GM12878 (cell line): Measurements from ENCODE around the gene HIVEP1. TPM values are rescaled to one million over a fixed set of nuclear protein-coding genes. Genes with fewer than 3 reads are reported as not detected.
A peak's percentile ranks its signal among the peaks of the same experiment; 100 is the strongest.

Source experiments
- ATAC-seq: fragments of 200-7000 bp; cut with Tn5 transposase; 3 replicates; pipeline ENCODE4 v1.9.1; 2020; ENCODE audit warnings: mild to moderate bottlenecking, moderate library complexity
- BruUV-seq: library from RNA; stranded (reverse); fragments of 400-500 nt; replicated peaks from 2 replicates; lab custom pipeline; 2021; lab: Mats Ljungman, UMichigan
- CTCF ChIA-PET: fragments of 300-600 bp; sonication (Branson Sonifier 250); formaldehyde crosslinking; extraction: SDS; loops from one replicate; lab custom pipeline; 2021; ENCODE audit warnings: inconsistent platforms; lab: Yijun Ruan, JAX
- POLR2A ChIA-PET: fragments of 350-600 bp; formaldehyde crosslinking; extraction: SDS; loops from one replicate; lab custom pipeline; 2021; ENCODE audit warnings: inconsistent platforms; lab: Charles Lee
- RAD21 ChIA-PET: fragments of 300-600 bp; sonication (Branson Sonifier 250); formaldehyde crosslinking; loops from one replicate; lab custom pipeline; 2023; ENCODE audit warnings: antibody characterized with exemption; ENCODE audit not compliant: unreplicated experiment; lab: Charles Lee
- SMC1A ChIA-PET: fragments of 300-600 bp; sonication (Branson Sonifier 250); formaldehyde crosslinking; loops from one replicate; lab custom pipeline; 2023; ENCODE audit not compliant: unreplicated experiment, uncharacterized antibody; lab: Charles Lee
- DNase-seq: peaks from one replicate; pipeline ENCODE4 v3.0.0-alpha.2; 2011; ENCODE audit warnings: low read depth, low spot score
- FAIRE-seq: peaks from 3 replicates; lab custom pipeline; 2011; peaks lifted over from hg19 to GRCh38; lab: Jason Lieb, UNC
- H2AFZ ChIP-seq: 2 replicates; pipeline ENCODE4 v1.6.0; 2011; ENCODE audit warnings: low read depth, low read length, control low read depth; ENCODE audit not compliant: control insufficient read depth
- H3K27ac ChIP-seq: 2 replicates; pipeline ENCODE4 v1.5.1; 2011; ENCODE audit warnings: control low read depth; ENCODE audit not compliant: control insufficient read depth, insufficient read depth
- H3K27me3 ChIP-seq, 2 experiments: replicated peaks in 1 of 2; 2 replicates each; pipeline versions ENCODE4 v1.6.0 to v1.6.1; 2011; ENCODE audit warnings: low read length in 1 of 2; ENCODE audit not compliant: control insufficient read depth in 2 of 2, insufficient read depth in 2 of 2
- H3K36me3 ChIP-seq, 2 experiments: 2 replicates each; pipeline ENCODE4 v1.5.1; 2011; ENCODE audit warnings: low read length in 1 of 2; ENCODE audit not compliant: control insufficient read depth in 2 of 2, insufficient read depth in 2 of 2
- H3K4me1 ChIP-seq: 2 replicates; pipeline ENCODE4 v1.6.1; 2011; ENCODE audit warnings: mild to moderate bottlenecking, low read length, moderate library complexity, mixed read lengths; ENCODE audit not compliant: control insufficient read depth, insufficient read depth
- H3K4me2 ChIP-seq: 2 replicates; pipeline ENCODE4 v1.6.0; 2011; ENCODE audit warnings: control low read depth; ENCODE audit not compliant: control insufficient read depth, insufficient read depth
- H3K4me3 ChIP-seq: fragments of 200-600 bp; sonication (generic); 2 replicates; pipeline ENCODE4 v1.5.1; 2016
- H3K79me2 ChIP-seq: 2 replicates; pipeline ENCODE4 v1.6.0; 2011; ENCODE audit warnings: low read length; ENCODE audit not compliant: control insufficient read depth, insufficient read depth
- H3K9ac ChIP-seq: 2 replicates; pipeline ENCODE4 v1.8.0; 2011; ENCODE audit warnings: low read length, control low read depth, mixed read lengths; ENCODE audit not compliant: control insufficient read depth, insufficient read depth
- H3K9me3 ChIP-seq: replicated peaks from 3 replicates; pipeline ENCODE4 v1.5.1; 2011; ENCODE audit warnings: mild to moderate bottlenecking, low read length; ENCODE audit not compliant: control insufficient read depth, insufficient read depth
- H4K20me1 ChIP-seq: 2 replicates; pipeline ENCODE4 v1.6.0; 2011; ENCODE audit not compliant: control insufficient read depth, insufficient read depth
- BCL11A ChIP-seq: IDR thresholded peaks from 2 replicates; pipeline ENCODE4 v1.6.1; 2011; ENCODE audit warnings: low read depth, low read length
- BMI1 ChIP-seq: fragments of 450-650 bp; IDR thresholded peaks from 2 replicates; pipeline ENCODE4 v1.6.1; 2016; ENCODE audit warnings: mild to moderate bottlenecking, moderate library complexity, borderline replicate concordance
- CEBPB ChIP-seq, 2 experiments: fragments of 150-350 bp in 1 of 2; IDR thresholded peaks; 2 replicates each; pipeline ENCODE4 v1.6.1; 2012 to 2014; ENCODE audit warnings: low read depth in 2 of 2, low read length in 2 of 2, borderline replicate concordance in 1 of 2, inconsistent platforms in 1 of 2
- EGR1 ChIP-seq, 2 experiments: IDR thresholded peaks; 1 replicate in 1 of 2; 2 replicates in 1 of 2; pipeline ENCODE4 v1.6.1; 2011 to 2012; ENCODE audit warnings: low read depth in 2 of 2, low read length in 2 of 2, borderline replicate concordance in 1 of 2, mild to moderate bottlenecking in 1 of 2, moderate library complexity in 1 of 2
- FOXK2 ChIP-seq: fragments of 450-650 bp; IDR thresholded peaks from 2 replicates; pipeline ENCODE4 v1.6.1; 2017; ENCODE audit warnings: mild to moderate bottlenecking, moderate library complexity
- IRF3 ChIP-seq: fragments of 450-650 bp; IDR thresholded peaks from 2 replicates; pipeline ENCODE4 v1.6.1; 2014; ENCODE audit warnings: mild to moderate bottlenecking
- JUNB ChIP-seq: IDR thresholded peaks from 2 replicates; pipeline ENCODE4 v1.6.1; 2016; ENCODE audit warnings: antibody characterized with exemption, mild to moderate bottlenecking
- NFIC ChIP-seq: IDR thresholded peaks from 2 replicates; pipeline ENCODE4 v1.6.1; 2012; ENCODE audit warnings: low read depth, mild to moderate bottlenecking, inconsistent platforms, low read length, moderate library complexity
- NFYB ChIP-seq: IDR thresholded peaks from 2 replicates; pipeline ENCODE4 v1.6.1; 2011; ENCODE audit warnings: low read depth, mild to moderate bottlenecking, low read length, improper control_type of control experiment, moderate library complexity; ENCODE audit not compliant: insufficient read depth
- PKNOX1 ChIP-seq: fragments of 450-650 bp; IDR thresholded peaks from 2 replicates; pipeline ENCODE4 v1.6.1; 2016; ENCODE audit warnings: mild to moderate bottlenecking
- RAD21 ChIP-seq: IDR thresholded peaks from 2 replicates; pipeline ENCODE4 v1.6.1; 2011; ENCODE audit warnings: mild to moderate bottlenecking, low read depth, low read length, moderate library complexity; ENCODE audit not compliant: insufficient read depth
- RAD51 ChIP-seq: fragments of 450-650 bp; IDR thresholded peaks from 2 replicates; pipeline ENCODE4 v1.6.1; 2016; ENCODE audit warnings: moderate library complexity, mild to moderate bottlenecking, inconsistent platforms
- SREBF2 ChIP-seq: IDR thresholded peaks from 2 replicates; pipeline ENCODE4 v1.6.1; 2012; ENCODE audit warnings: mild to moderate bottlenecking, low read length
- STAT1 ChIP-seq: fragments of 450-650 bp; conservative IDR thresholded peaks from 2 replicates; pipeline ENCODE4 v1.6.1; 2014; ENCODE audit warnings: antibody characterized with exemption, mild to moderate bottlenecking
- TARDBP ChIP-seq: IDR thresholded peaks from 2 replicates; pipeline ENCODE4 v1.6.1; 2016; ENCODE audit warnings: borderline replicate concordance
- ZNF217 ChIP-seq: fragments of 450-650 bp; IDR thresholded peaks from 2 replicates; pipeline ENCODE4 v1.6.1; 2017; ENCODE audit warnings: antibody characterized with exemption, mild to moderate bottlenecking
- WGBS: methylation state at CpG from one replicate; pipeline ENCODE4 v1.1.6; 2016; ENCODE audit warnings: low lambda C conversion rate; ENCODE audit not compliant: insufficient replicate concordance, insufficient coverage; ENCODE audit errors: missing lambda C conversion rate; 5-methylcytosine and 5-hydroxymethylcytosine counted together
- in situ Hi-C: fragments of 300-500 bp; cut with MboI; formaldehyde crosslinking; loops from 9 replicates; pipeline ENCODE4 v1.14.3; 2018; ENCODE audit warnings: mixed read lengths
- intact Hi-C: fragments of 100-400 bp; cut with micrococcal nuclease; formaldehyde crosslinking; loops from one replicate; pipeline ENCODE4 v1.14.2; 2022; ENCODE audit not compliant: unreplicated experiment
- polyA plus RNA-seq, 11 experiments: library from polyadenylated mRNA; depleted of rRNA in 4 of 11; unstranded in 6 of 11; stranded (reverse) in 5 of 11; fragments of >200 nt; fragmentation: Nextera tagmentation in 4 of 11; fragmentation: Illumina TruSeq in 1 of 11; extraction: Ambion mirVana in 4 of 11; extraction: Trizol in 1 of 11; gene quantifications; 1 replicate in 1 of 11; 2 replicates in 10 of 11; pipeline versions ENCODE4 v1.2.1 to v1.2.3, GENCODE V29; 2011 to 2016; ENCODE audit warnings: inconsistent platforms in 2 of 11, missing spikeins in 2 of 11, low read depth in 1 of 11
- total RNA-seq, 4 experiments: library from RNA; depleted of rRNA in 3 of 4; stranded (reverse); fragments of >200 nt in 3 of 4; fragmentation: Illumina TruSeq in 1 of 4; extraction: Trizol in 1 of 4; gene quantifications; 2 replicates each; pipeline versions ENCODE4 v1.2.1 to v1.2.3, GENCODE V29; 2013 to 2021
- TF ChIP-seq, protein P1 (sequence below): IDR thresholded peaks from 2 replicates; pipeline ENCODE4 v1.6.1; 2012; ENCODE audit warnings: low read length, inconsistent platforms
- TF ChIP-seq, protein P2 (sequence below): fragments of 450-650 bp; IDR thresholded peaks from 2 replicates; pipeline ENCODE4 v1.6.1; 2017; ENCODE audit warnings: antibody characterized with exemption, mild to moderate bottlenecking, moderate library complexity

Gene HIVEP1
- total and polyA plus RNA-seq, 10 of the 15 experiments (the other 5 are each of a cell fraction or from before 2014, with no cell fraction given): 4.3 to 37.5 (median 21.6) TPM

GRCh38 chr6:12064538-12065071 lies 52.5 kb downstream of the HIVEP1 start:
- H3K4me2 ChIP-seq: peak overlapping the region; percentile 92
- peak overlapping the region; percentile 35; the same call in 1 of the 2 replicates for H3K4me3 ChIP-seq
- in situ Hi-C loops: no loop called here
- H2AFZ ChIP-seq: no peak overlapping the region
- no TSS peak for BruUV-seq
- peak overlapping the region; percentile 62 for H3K9ac ChIP-seq
- FAIRE-seq: no peak
- intact Hi-C loops: loop anchor here (5.0 kb wide), 3 partner anchors 53 to 352 kb away; no protein-coding TSS in a partner anchor
- DNase-seq: no peak
- no peaks in the 10 kb centered on the region; the same call in 2 of the 3 replicates for H3K9me3 ChIP-seq
- H3K4me1 ChIP-seq: peaks cover 39% of the 10 kb centered on the region
- SMC1A ChIA-PET: interaction anchor here (0.7 to 4.3 kb wide), 26 partner anchors 9 to 541 kb away, joined by 3 to 70 read pairs (median 7); no protein-coding TSS in a partner anchor
- ATAC-seq: peak; percentile 4
- peak overlapping the region; percentile 97 for H3K27ac ChIP-seq
- peaks cover 97% of the 10 kb centered on the region for H3K79me2 ChIP-seq
- no peaks in the 10 kb centered on the region for H4K20me1 ChIP-seq
- no peaks in the 10 kb centered on the region for H3K27me3 ChIP-seq
- CTCF ChIA-PET: interaction anchor here (1.3 to 3.1 kb wide), 10 partner anchors 11 to 542 kb away, joined by 4 to 19 read pairs (median 6); partner anchors contain the start of gene EDN1
- H3K36me3 ChIP-seq: peaks cover 0 to 1% of the 10 kb centered on the region in 2 experiments; a peak in 1 of 4 replicates
- POLR2A ChIA-PET: interaction anchor here (0.6 to 2.0 kb wide), 8 partner anchors 12 to 546 kb away, joined by 3 to 18 read pairs (median 6); no protein-coding TSS in a partner anchor
- 0% methylated on average over 3 of the region's 3 CpGs for WGBS
- RAD21 ChIA-PET: interaction anchor here (0.6 to 9.8 kb wide), 20 partner anchors 9 to 541 kb away, joined by 3 to 77 read pairs (median 7); partner anchors contain the start of genes EDN1 and HIVEP1
- TF ChIP-seq, protein P1, sequence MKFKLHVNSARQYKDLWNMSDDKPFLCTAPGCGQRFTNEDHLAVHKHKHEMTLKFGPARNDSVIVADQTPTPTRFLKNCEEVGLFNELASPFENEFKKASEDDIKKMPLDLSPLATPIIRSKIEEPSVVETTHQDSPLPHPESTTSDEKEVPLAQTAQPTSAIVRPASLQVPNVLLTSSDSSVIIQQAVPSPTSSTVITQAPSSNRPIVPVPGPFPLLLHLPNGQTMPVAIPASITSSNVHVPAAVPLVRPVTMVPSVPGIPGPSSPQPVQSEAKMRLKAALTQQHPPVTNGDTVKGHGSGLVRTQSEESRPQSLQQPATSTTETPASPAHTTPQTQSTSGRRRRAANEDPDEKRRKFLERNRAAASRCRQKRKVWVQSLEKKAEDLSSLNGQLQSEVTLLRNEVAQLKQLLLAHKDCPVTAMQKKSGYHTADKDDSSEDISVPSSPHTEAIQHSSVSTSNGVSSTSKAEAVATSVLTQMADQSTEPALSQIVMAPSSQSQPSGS: peak; percentile 5; the same call in 1 of the 2 replicates
- TF ChIP-seq RAD21 (no peak), JUNB (peak; percentile 48; the same call in 1 of the 2 replicates), TARDBP (no peak), CEBPB (IDR thresholded peaks at IDR 0.05; ENCODE audit: borderline replicate concordance in 1 of 2, low read depth in 2 of 2, low read length in 2 of 2) (no peak), ZNF217 (no peak), SREBF2 (no peak), RAD51 (no peak), IRF3 (no peak), NFYB (no peak), BMI1 (no peak), NFIC (no peak; the same call in 1 of the 2 replicates), FOXK2 (no peak), BCL11A (no peak), PKNOX1 (no peak), EGR1 (IDR thresholded peaks at IDR 0.05; ENCODE audit: borderline replicate concordance in 1 of 2, low read depth in 2 of 2, low read length in 2 of 2) (no peak), STAT1 (0 out of 2 replicates have a peak, but pooled peaks have one; percentile 51)
- TF ChIP-seq, protein P2, sequence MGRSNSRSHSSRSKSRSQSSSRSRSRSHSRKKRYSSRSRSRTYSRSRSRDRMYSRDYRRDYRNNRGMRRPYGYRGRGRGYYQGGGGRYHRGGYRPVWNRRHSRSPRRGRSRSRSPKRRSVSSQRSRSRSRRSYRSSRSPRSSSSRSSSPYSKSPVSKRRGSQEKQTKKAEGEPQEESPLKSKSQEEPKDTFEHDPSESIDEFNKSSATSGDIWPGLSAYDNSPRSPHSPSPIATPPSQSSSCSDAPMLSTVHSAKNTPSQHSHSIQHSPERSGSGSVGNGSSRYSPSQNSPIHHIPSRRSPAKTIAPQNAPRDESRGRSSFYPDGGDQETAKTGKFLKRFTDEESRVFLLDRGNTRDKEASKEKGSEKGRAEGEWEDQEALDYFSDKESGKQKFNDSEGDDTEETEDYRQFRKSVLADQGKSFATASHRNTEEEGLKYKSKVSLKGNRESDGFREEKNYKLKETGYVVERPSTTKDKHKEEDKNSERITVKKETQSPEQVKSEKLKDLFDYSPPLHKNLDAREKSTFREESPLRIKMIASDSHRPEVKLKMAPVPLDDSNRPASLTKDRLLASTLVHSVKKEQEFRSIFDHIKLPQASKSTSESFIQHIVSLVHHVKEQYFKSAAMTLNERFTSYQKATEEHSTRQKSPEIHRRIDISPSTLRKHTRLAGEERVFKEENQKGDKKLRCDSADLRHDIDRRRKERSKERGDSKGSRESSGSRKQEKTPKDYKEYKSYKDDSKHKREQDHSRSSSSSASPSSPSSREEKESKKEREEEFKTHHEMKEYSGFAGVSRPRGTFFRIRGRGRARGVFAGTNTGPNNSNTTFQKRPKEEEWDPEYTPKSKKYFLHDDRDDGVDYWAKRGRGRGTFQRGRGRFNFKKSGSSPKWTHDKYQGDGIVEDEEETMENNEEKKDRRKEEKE: no peak
